ENCODE measurements around the gene CENPB.
"Not testable (repeated sequence)": the region's sequence is repeated elsewhere in the genome, so short reads cannot be mapped to it uniquely, and the experiment has no call there.

Gene CENPB

GRCh38 chr20:3786665-3787323, at the start of gene CENPB:
Gene CENPB, minus strand, starts transcription at chr20:3786740. Its CDS starts 257 bp downstream, at chr20:3786483.
- no peak for DNase-seq (ENCODE audit: extremely low read depth, low read depth)
- TF ChIP-seq CTCF (IDR thresholded peaks at IDR 0.05; ENCODE audit: low read depth, low read length) = peak; percentile 35

DNA sequence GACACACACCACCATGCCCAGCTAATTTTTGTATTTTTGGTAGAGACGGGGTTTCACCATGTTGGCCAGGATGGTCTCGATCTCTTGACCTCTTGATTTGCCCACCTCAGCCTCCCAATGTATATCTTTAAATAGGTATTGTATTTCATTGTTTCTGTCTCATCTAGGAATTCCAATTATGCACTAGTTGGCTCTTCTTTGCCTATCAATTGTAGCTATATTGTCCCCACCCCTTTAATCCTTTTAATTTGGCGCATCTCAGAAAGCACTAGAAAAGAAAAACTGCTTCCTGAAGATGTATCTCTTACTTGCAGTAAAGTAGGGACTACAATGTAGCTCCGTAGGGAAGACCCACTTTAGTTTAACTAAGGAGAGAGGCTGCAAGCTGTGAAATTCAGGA, 49.6 kb upstream of the CENPB start:
- no peak for TF ChIP-seq CTCF (IDR thresholded peaks at IDR 0.05; ENCODE audit: low read depth, low read length)
- no peak for DNase-seq (ENCODE audit: extremely low read depth, low read depth)

- not testable (repeated sequence) for DNase-seq (ENCODE audit: extremely low read depth, low read depth)
Measured at GRCh38 chr20:3829891-3830290, 43.4 kb upstream of the CENPB start.

- DNase-seq (ENCODE audit: extremely low read depth, low read depth) = no peak
- no peak for TF ChIP-seq CTCF (IDR thresholded peaks at IDR 0.05; ENCODE audit: low read depth, low read length)
Measured at GRCh38 chr20:3828798-3829197, 42.3 kb upstream of the CENPB start.

- no peak for TF ChIP-seq CTCF (IDR thresholded peaks at IDR 0.05; ENCODE audit: low read depth, low read length)
- no peak for DNase-seq (ENCODE audit: extremely low read depth, low read depth)
Measured at GRCh38 chr20:3826420-3826819, 39.9 kb upstream of the CENPB start.

DNA sequence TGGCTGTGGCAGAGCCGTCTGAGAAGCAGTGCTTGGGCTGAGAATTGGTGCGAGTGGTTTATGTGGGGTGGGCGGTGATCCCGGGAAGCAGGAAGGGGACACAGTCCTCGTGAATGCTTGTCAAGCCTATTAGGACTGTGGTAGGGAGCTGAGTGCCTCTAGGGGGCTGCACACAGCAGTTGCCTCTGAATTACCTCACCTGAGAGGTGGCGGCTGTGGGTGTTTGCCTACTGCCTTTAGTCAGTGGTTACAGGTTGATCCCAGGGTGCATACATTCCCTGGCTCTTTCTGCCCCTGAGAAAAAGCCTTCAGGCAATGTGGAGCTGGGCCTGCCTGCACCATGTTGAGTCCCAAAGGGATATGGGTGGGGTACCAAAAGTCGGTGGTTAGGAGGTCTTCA, 39.0 kb upstream of the CENPB start:
- no peak for TF ChIP-seq CTCF (IDR thresholded peaks at IDR 0.05; ENCODE audit: low read depth, low read length)
- no peak for DNase-seq (ENCODE audit: extremely low read depth, low read depth)

GRCh38 chr20:3823881-3824280, 37.3 kb upstream of the CENPB start:
- no peak for DNase-seq (ENCODE audit: extremely low read depth, low read depth)
- TF ChIP-seq CTCF (IDR thresholded peaks at IDR 0.05; ENCODE audit: low read depth, low read length) = no peak

- no peak for DNase-seq (ENCODE audit: extremely low read depth, low read depth)
- TF ChIP-seq CTCF (IDR thresholded peaks at IDR 0.05; ENCODE audit: low read depth, low read length) = no peak
Measured at GRCh38 chr20:3821996-3822395, 35.5 kb upstream of the CENPB start.
